Transverse colon (tissue), 4 donors: Measurements from ENCODE around the gene TMEM158. TPM values are rescaled to one million over a fixed set of nuclear protein-coding genes. Genes with fewer than 3 reads are reported as not detected.

ENCODE experiments used
- DNase-seq: peaks from one replicate; pipeline ENCODE4 v3.0.0-alpha.2; 2019
- H3K27ac ChIP-seq, 4 donors: fragments of 200-600 bp; sonication (generic); 2 replicates each; pipeline ENCODE4 v1.5.1; 2016 to 2018; ENCODE audit warnings: inconsistent platforms in 4 of 4
- H3K27me3 ChIP-seq: fragments of 200-600 bp; sonication (generic); 2 replicates; pipeline ENCODE4 v1.5.1; 2017; ENCODE audit warnings: inconsistent platforms
- H3K36me3 ChIP-seq, 4 donors: fragments of 200-600 bp; sonication (generic); 2 replicates each; pipeline ENCODE4 v1.5.1; 2017 to 2019; ENCODE audit warnings: inconsistent platforms in 4 of 4
- H3K4me1 ChIP-seq, 4 donors: fragments of 200-600 bp; sonication (generic); 2 replicates each; pipeline ENCODE4 v1.5.1; 2017 to 2020; ENCODE audit warnings: inconsistent platforms in 4 of 4
- H3K4me3 ChIP-seq, 4 donors: fragments of 200-600 bp; sonication (generic); 1 replicate in 1 of 4; 2 replicates in 3 of 4; pipeline versions ENCODE4 v1.5.1 to v1.6.1; 2017 to 2019; ENCODE audit warnings: inconsistent platforms in 4 of 4
- H3K9me3 ChIP-seq, 2 donors: fragments of 200-600 bp; sonication (generic); 2 replicates each; pipeline ENCODE4 v1.5.1; 2017 to 2019; ENCODE audit warnings: inconsistent platforms in 2 of 2
- EP300 ChIP-seq: sonication (generic); formaldehyde crosslinking; IDR thresholded peaks from one replicate; pipeline ENCODE4 v1.6.1; 2017; ENCODE audit warnings: antibody characterized with exemption, low read depth
- POLR2A ChIP-seq: fragments of 450-650 bp; IDR thresholded peaks from one replicate; pipeline ENCODE4 v1.6.1; 2016; ENCODE audit warnings: antibody characterized with exemption, mild to moderate bottlenecking, moderate library complexity
- POLR2AphosphoS5 ChIP-seq, 3 donors: sonication (generic); formaldehyde crosslinking; IDR thresholded peaks; one replicate each; pipeline ENCODE4 v1.6.1; 2016; ENCODE audit warnings: antibody characterized with exemption in 3 of 3
- WGBS, 2 donors: methylation state at CpG; one replicate each; pipeline ENCODE4 v1.1.5; 2018; ENCODE audit warnings: low coverage in 1 of 2; 5-methylcytosine and 5-hydroxymethylcytosine counted together
- in situ Hi-C, 4 donors: fragments of 200-750 bp; cut with MboI; loops; one replicate each; pipeline versions ENCODE4 v1.15.0 to v1.15.1; 2017; ENCODE audit warnings: low sequenced_read_pairs in 3 of 4, low pct_ligation_motif_present in 1 of 4, low pct_unique_long_range_greater_than_20kb in 1 of 4
- intact Hi-C: fragments of 100-400 bp; cut with DNase I; formaldehyde crosslinking; loops from one replicate; pipeline ENCODE4 v1.15.1; 2023; ENCODE audit warnings: low total_unique reads
- small RNA-seq, 4 donors: library from RNA; depleted of rRNA; stranded (forward); fragments of <200 nt; gene quantifications; one replicate each; pipeline ENCODE3, GENCODE V24; 2016
- total RNA-seq, 4 donors: library from RNA; depleted of rRNA; stranded (reverse); fragments of >200 nt; gene quantifications; one replicate each; pipeline ENCODE4 v1.1.0, GENCODE V29; 2016
- TF ChIP-seq, protein P1 (sequence below), 5 experiments: fragments of 200-600 bp in 3 of 5; fragments of 450-650 bp in 2 of 5; sonication (generic) in 3 of 5; IDR thresholded peaks; 1 replicate in 2 of 5; 2 replicates in 3 of 5; pipeline ENCODE4 v1.5.1; 2016 to 2017; ENCODE audit warnings: antibody characterized with exemption in 5 of 5, inconsistent platforms in 3 of 5, mild to moderate bottlenecking in 2 of 5, moderate library complexity in 1 of 5

TMEM158 gene
- total RNA-seq, 4 donors from 2014 or later: 0.82 to 23.9 (median 1.7) TPM; not detected in 1

DNA sequence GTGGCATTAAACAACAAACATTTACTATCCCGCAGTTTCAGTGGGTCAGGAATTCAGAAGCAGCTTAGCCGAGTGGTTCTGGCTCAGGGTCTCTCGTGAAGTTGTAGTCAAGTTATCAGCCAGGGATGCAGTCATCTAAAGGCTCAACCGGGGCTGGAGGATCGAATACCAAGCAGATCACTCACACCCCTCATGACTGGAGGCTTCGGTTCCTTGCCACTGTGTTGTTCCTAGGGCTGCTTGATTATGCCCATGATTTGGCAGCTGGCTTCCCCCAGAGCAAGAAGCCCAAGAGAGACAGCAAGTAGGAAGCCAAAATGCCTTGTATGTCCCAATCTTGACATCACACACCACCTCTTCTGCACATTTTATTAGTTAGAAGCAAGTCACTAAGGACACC, 46.0 kb downstream of the TMEM158 start:
- in situ Hi-C loops (no loop called here), intact Hi-C loops (no loop called here)
- Histone ChIP-seq H3K27me3 (no peaks in the 10 kb centered on the region), H3K27ac (no peak overlapping the region), H3K9me3 (no peaks in the 10 kb centered on the region), H3K4me1 (peaks cover 13 to 52% (median 36%) of the 10 kb centered on the region in 4 donors), H3K36me3 (no peaks in the 10 kb centered on the region), H3K4me3 (no peak overlapping the region)
- 69 to 85% methylated on average over 2 to 6 of the region's 6 CpGs for WGBS, 2 donors
- no peak for DNase-seq
- TF ChIP-seq POLR2A (no peak), EP300 (no peak), POLR2AphosphoS5 (IDR thresholded peaks at IDR 0.05) (no peak)
- TF ChIP-seq, protein P1, sequence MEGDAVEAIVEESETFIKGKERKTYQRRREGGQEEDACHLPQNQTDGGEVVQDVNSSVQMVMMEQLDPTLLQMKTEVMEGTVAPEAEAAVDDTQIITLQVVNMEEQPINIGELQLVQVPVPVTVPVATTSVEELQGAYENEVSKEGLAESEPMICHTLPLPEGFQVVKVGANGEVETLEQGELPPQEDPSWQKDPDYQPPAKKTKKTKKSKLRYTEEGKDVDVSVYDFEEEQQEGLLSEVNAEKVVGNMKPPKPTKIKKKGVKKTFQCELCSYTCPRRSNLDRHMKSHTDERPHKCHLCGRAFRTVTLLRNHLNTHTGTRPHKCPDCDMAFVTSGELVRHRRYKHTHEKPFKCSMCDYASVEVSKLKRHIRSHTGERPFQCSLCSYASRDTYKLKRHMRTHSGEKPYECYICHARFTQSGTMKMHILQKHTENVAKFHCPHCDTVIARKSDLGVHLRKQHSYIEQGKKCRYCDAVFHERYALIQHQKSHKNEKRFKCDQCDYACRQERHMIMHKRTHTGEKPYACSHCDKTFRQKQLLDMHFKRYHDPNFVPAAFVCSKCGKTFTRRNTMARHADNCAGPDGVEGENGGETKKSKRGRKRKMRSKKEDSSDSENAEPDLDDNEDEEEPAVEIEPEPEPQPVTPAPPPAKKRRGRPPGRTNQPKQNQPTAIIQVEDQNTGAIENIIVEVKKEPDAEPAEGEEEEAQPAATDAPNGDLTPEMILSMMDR (IDR thresholded peaks at IDR 0.05): no peak

DNA sequence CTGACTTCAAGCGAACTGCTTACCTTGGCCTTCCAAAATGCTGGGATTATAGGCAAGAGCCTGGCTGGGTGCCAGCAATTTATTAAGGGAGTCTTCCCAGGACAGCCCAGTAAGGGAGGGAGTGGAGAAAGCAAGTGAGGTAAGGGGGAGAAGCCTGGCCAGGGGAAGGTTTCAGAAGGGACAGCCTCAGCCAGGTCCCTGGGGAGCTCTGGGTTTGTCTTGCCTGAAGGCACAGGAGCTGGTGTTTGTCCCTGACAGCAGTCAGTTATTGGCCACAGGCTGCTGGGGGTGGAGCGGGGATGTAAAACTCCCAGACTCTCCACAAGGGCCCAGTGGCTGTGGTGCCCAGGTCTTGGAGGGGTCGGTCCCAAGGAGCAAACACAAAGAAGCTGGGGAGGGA, 46.9 kb downstream of the TMEM158 start:
- no peak for DNase-seq
- Histone ChIP-seq H3K36me3 (no peaks in the 10 kb centered on the region), H3K4me1 (peaks cover 13 to 49% (median 36%) of the 10 kb centered on the region in 4 donors), H3K27me3 (no peaks in the 10 kb centered on the region), H3K9me3 (no peaks in the 10 kb centered on the region), H3K4me3 (no peak overlapping the region), H3K27ac (peak overlapping the region in 1 of 4 donors; percentile 5)
- WGBS, 2 donors: 78 to 88% methylated on average over 2 to 3 of the region's 3 CpGs
- in situ Hi-C loops: no loop called here
- intact Hi-C loops: no loop called here
- TF ChIP-seq EP300 (no peak), POLR2AphosphoS5 (IDR thresholded peaks at IDR 0.05) (no peak), POLR2A (no peak)
- TF ChIP-seq, protein P1 (IDR thresholded peaks at IDR 0.05): no peak

DNA sequence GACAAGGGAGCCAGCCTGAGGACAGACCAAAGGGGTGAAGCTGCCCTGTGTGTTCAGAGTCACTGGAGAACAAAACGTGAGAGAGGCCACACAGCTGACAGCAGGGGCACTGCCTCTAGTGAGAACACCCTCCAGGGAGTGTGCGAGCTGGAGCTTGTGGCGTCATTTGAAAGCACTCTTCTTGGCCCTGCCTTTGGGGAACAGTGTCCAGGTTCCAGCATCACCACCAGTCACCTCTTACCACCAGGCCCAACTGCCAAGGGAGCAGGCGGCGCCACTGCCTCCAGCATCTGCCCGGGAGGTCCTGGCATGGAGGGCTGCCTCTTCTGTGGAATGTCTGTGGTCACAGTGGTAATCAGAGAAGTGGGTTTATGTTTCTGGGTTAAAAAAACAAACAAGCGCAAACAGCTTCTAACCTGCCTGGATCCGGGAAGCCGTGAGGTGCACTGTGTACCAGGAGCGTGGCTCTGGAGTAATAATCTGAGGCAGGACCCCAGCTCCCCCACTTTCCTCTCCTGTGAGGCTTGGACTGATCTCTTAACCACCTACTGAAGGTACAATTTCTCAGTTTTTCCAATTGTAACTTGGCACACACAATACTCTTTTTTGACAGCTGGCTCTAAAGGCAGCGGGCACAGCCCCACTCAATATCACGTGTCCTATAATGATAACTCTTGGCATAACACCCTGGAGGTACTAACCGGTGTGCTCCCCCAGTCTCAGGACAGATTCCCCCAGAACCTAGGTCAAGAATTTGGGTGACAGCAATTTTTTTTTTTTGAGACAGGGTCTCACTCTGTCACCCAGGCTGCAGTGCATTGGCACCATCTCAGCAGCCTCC, 47.7 kb downstream of the TMEM158 start:
- H3K4me3 ChIP-seq: no peak overlapping the region
- H3K27ac ChIP-seq: peak overlapping the region in 2 of 4 donors; percentile 5 to 39
- no peaks in the 10 kb centered on the region for H3K27me3 ChIP-seq
- no peaks in the 10 kb centered on the region for H3K36me3 ChIP-seq
- no peaks in the 10 kb centered on the region for H3K9me3 ChIP-seq
- DNase-seq: no peak
- WGBS, 2 donors: 48 to 56% methylated on average over 3 to 13 of the region's 13 CpGs
- in situ Hi-C loops: no loop called here
- H3K4me1 ChIP-seq: peaks cover 7 to 42% (median 31%) of the 10 kb centered on the region in 4 donors
- intact Hi-C loops: no loop called here
- no peak for TF ChIP-seq EP300
- TF ChIP-seq POLR2A: no peak
- TF ChIP-seq, protein P1 (IDR thresholded peaks at IDR 0.05): no peak
- no peak for TF ChIP-seq POLR2AphosphoS5 (IDR thresholded peaks at IDR 0.05)

DNA sequence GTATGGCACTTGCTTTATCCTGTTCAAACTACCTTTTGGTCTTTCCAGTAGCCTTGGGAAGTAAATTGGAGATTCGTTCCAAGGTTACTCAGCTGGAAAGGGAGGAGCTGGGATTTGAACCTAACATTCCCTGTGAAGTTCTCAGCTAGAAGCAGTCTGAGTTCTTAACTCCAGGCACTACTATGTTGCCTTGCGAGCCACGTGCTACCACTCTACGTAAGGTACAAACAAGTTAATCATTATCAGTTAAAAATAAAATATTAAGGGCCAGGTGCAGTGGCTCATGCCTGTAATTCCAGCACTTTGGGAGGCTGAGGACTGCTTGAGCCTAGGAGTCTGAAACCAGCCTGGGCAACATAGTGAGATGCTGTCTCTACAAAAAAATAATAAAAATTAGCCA, 49.2 kb downstream of the TMEM158 start:
- Histone ChIP-seq H3K36me3 (no peaks in the 10 kb centered on the region), H3K4me1 (peaks cover 0 to 27% (median 21%) of the 10 kb centered on the region in 4 donors), H3K27ac (no peak overlapping the region), H3K4me3 (no peak overlapping the region), H3K9me3 (no peaks in the 10 kb centered on the region), H3K27me3 (no peaks in the 10 kb centered on the region)
- no peak for DNase-seq
- 47 to 59% methylated on average over 3 to 4 of the region's 4 CpGs for WGBS, 2 donors
- intact Hi-C loops (no loop called here), in situ Hi-C loops (no loop called here)
- no peak for TF ChIP-seq POLR2A
- no peak for TF ChIP-seq POLR2AphosphoS5 (IDR thresholded peaks at IDR 0.05)
- TF ChIP-seq, protein P1 (IDR thresholded peaks at IDR 0.05): no peak
- TF ChIP-seq EP300: no peak

Small RNAs within 50 kb of the gene (small RNA-seq; reads per million reads assigned to genes)
- 0 reads per million in 4 donors for gene RF00012

Other genes with a start within 250 kb of the TMEM158 start
- 10 to 100 TPM in 3 of 4 donors, 1 to 10 TPM in 1; 6.0 to 70.7 (median 16.4) TPM for gene CLEC3B, start 200.0 kb downstream of the TMEM158 start, total RNA-seq
- gene CDCP1, start 79.9 kb downstream of the TMEM158 start, total RNA-seq: 10 to 100 TPM; 41.6 to 64.6 (median 53.4) TPM
- 10 to 100 TPM; 19.5 to 44.2 (median 30.6) TPM for gene LARS2, start 162.3 kb upstream of the TMEM158 start, total RNA-seq